Stimulated activated CD8-positive, alpha-beta memory T cell treated with anti-CD3 and anti-CD28 coated beads, Interleukin-15, amount 100 ng/mL, for 4 hours (primary cell): ENCODE data around the gene DAPK3.
"Not testable (repeated sequence)": the region's sequence is repeated elsewhere in the genome, so short reads cannot be mapped to it uniquely, and the experiment has no call there.

Experiments used
- DNase-seq, 2 donors: peaks; one replicate each; pipeline ENCODE4 v3.0.0-alpha.2; 2020; ENCODE audit warnings: low read depth in 2 of 2

The DAPK3 gene

GRCh38 chr19:3970808-3971598, at the start of gene DAPK3:
TSS of gene DAPK3 (minus strand) at chr19:3971099. CDS start at chr19:3969735, 1,364 bp downstream.
- peak; percentile 82 to 86 for DNase-seq

GRCh38 chr19:4019578-4019977, 48.7 kb upstream of the DAPK3 start:
- no peak for DNase-seq

GRCh38 chr19:4018775-4019504, 48.0 kb upstream of the DAPK3 start:
- no peak for DNase-seq

GRCh38 chr19:4018140-4018613, 47.3 kb upstream of the DAPK3 start:
- DNase-seq = no peak

GRCh38 chr19:4016903-4017638, 46.2 kb upstream of the DAPK3 start:
- DNase-seq = no peak

- DNase-seq = no peak
Observed at GRCh38 chr19:4016486-4016885, 45.6 kb upstream of the DAPK3 start.

- DNase-seq = no peak
Observed at GRCh38 chr19:4015705-4016402, 45.0 kb upstream of the DAPK3 start.

- no peak for DNase-seq
Observed at GRCh38 chr19:4014541-4015491, 43.9 kb upstream of the DAPK3 start.

- no peak for DNase-seq
Observed at GRCh38 chr19:4013886-4014540, 43.1 kb upstream of the DAPK3 start.

GRCh38 chr19:4012975-4013634, 42.2 kb upstream of the DAPK3 start:
- DNase-seq = no peak

- DNase-seq = no peak
Observed at GRCh38 chr19:4012092-4012974, 41.4 kb upstream of the DAPK3 start.

GRCh38 chr19:4011430-4011829, 40.5 kb upstream of the DAPK3 start:
- DNase-seq = not testable (repeated sequence)

GRCh38 chr19:4010808-4011110, 39.9 kb upstream of the DAPK3 start:
- DNase-seq = no peak

GRCh38 chr19:4009990-4010807, 39.3 kb upstream of the DAPK3 start:
- DNase-seq = no peak

- no peak for DNase-seq
Observed at GRCh38 chr19:4007836-4008539, 37.1 kb upstream of the DAPK3 start.

- peak; percentile 87 to 95 for DNase-seq
Observed at GRCh38 chr19:4007021-4007835, 36.3 kb upstream of the DAPK3 start, which contains the start of gene PIAS4. TSS of gene PIAS4 (plus strand) at chr19:4007736. CDS start at chr19:4007761, 25 bp downstream.
